Loucy (cell line): ENCODE data around the gene HFE.

Experiments used
- H2AFZ ChIP-seq: fragments of 200-600 bp; sonication (generic); 2 replicates; pipeline ENCODE4 v1.6.0; 2016; ENCODE audit warnings: antibody characterized with exemption, mild to moderate bottlenecking, low read length, moderate library complexity
- H3F3A ChIP-seq: fragments of 200-600 bp; 2 replicates; pipeline ENCODE4 v1.6.0; 2016; ENCODE audit warnings: antibody characterized with exemption, low read depth, mild to moderate bottlenecking
- H3K27me3 ChIP-seq: fragments of 200-600 bp; sonication (generic); 2 replicates; pipeline ENCODE4 v1.6.1; 2014; ENCODE audit warnings: low read length, mild to moderate bottlenecking; ENCODE audit not compliant: insufficient read depth, poor library complexity, severe bottlenecking
- H3K36me3 ChIP-seq: fragments of 200-600 bp; sonication (generic); 2 replicates; pipeline ENCODE4 v1.6.1; 2016; ENCODE audit warnings: low read length; ENCODE audit not compliant: insufficient read depth
- H3K4me1 ChIP-seq: fragments of 200-600 bp; sonication (generic); 2 replicates; pipeline ENCODE4 v1.5.1; 2014; ENCODE audit warnings: low read length, mild to moderate bottlenecking; ENCODE audit not compliant: insufficient read depth, poor library complexity, severe bottlenecking
- H3K4me2 ChIP-seq: fragments of 200-600 bp; sonication (generic); 2 replicates; pipeline ENCODE4 v1.6.0; 2014; ENCODE audit warnings: antibody characterized with exemption, low read length, low read depth, mild to moderate bottlenecking; ENCODE audit not compliant: poor library complexity, severe bottlenecking
- H3K4me3 ChIP-seq: fragments of 200-600 bp; sonication (generic); 2 replicates; pipeline ENCODE4 v1.5.1; 2014; ENCODE audit warnings: low read length, mild to moderate bottlenecking, mixed read lengths; ENCODE audit not compliant: poor library complexity, severe bottlenecking
- H3K79me2 ChIP-seq: fragments of 200-600 bp; sonication (generic); 2 replicates; pipeline ENCODE4 v1.6.1; 2014; ENCODE audit warnings: low read length; ENCODE audit not compliant: insufficient read depth
- H3K9ac ChIP-seq: fragments of 200-600 bp; sonication (generic); 2 replicates; pipeline ENCODE4 v1.6.0; 2014; ENCODE audit warnings: mild to moderate bottlenecking, low read depth, low read length, moderate library complexity; ENCODE audit not compliant: poor library complexity, severe bottlenecking
- H3K9me2 ChIP-seq: fragments of 200-600 bp; sonication (generic); replicated peaks from 2 replicates; pipeline ENCODE4 v1.6.1; 2016; ENCODE audit warnings: low read depth, low read length, mixed read lengths
- H3K9me3 ChIP-seq: fragments of 200-600 bp; sonication (generic); 2 replicates; pipeline ENCODE4 v1.6.1; 2014; ENCODE audit warnings: mild to moderate bottlenecking, antibody characterized with exemption, low read length, low read depth; ENCODE audit not compliant: insufficient read depth
- H4K20me1 ChIP-seq: fragments of 200-600 bp; sonication (generic); 2 replicates; pipeline ENCODE4 v1.6.0; 2014; ENCODE audit warnings: antibody characterized with exemption, low read length, mild to moderate bottlenecking; ENCODE audit not compliant: insufficient read depth, poor library complexity, severe bottlenecking
- CTCF ChIP-seq: fragments of 200-600 bp; sonication (generic); conservative IDR thresholded peaks from 2 replicates; pipeline ENCODE4 v1.5.1; 2014; ENCODE audit warnings: mild to moderate bottlenecking, antibody characterized with exemption, low read length
- EZH2phosphoT487 ChIP-seq: fragments of 200-600 bp; IDR thresholded peaks from 2 replicates; pipeline ENCODE4 v1.6.1; 2018; ENCODE audit warnings: antibody characterized with exemption, mild to moderate bottlenecking, moderate library complexity, borderline replicate concordance

Gene HFE

GRCh38 chr6:26094036-26094435 lies 6.8 kb downstream of the HFE start:
- no peaks in the 10 kb centered on the region for H3K27me3 ChIP-seq
- no peak overlapping the region for H2AFZ ChIP-seq
- H3K4me3 ChIP-seq: no peak overlapping the region
- H3K9me2 ChIP-seq: no peaks in the 10 kb centered on the region
- H3K36me3 ChIP-seq: no peaks in the 10 kb centered on the region
- no peak overlapping the region for H3K9ac ChIP-seq
- H3F3A ChIP-seq: no peaks in the 10 kb centered on the region
- TF ChIP-seq EZH2phosphoT487 (no peak), CTCF (no peak)
- no peaks in the 10 kb centered on the region for H3K9me3 ChIP-seq
- H3K79me2 ChIP-seq: no peaks in the 10 kb centered on the region
- H4K20me1 ChIP-seq: no peaks in the 10 kb centered on the region
- no peak overlapping the region for H3K4me2 ChIP-seq
- no peaks in the 10 kb centered on the region for H3K4me1 ChIP-seq

GRCh38 chr6:26097268-26097875 lies 10.1 kb downstream of the HFE start:
- H3K9me3 ChIP-seq: no peaks in the 10 kb centered on the region
- peak overlapping the region; percentile 68 for H2AFZ ChIP-seq
- H3K36me3 ChIP-seq: no peaks in the 10 kb centered on the region
- no peaks in the 10 kb centered on the region for H3K9me2 ChIP-seq
- no peaks in the 10 kb centered on the region for H4K20me1 ChIP-seq
- TF ChIP-seq EZH2phosphoT487: no peak
- peak; percentile 91 for TF ChIP-seq CTCF
- no peak overlapping the region for H3K4me2 ChIP-seq
- H3K4me3 ChIP-seq: no peak overlapping the region
- no peaks in the 10 kb centered on the region for H3K27me3 ChIP-seq
- no peaks in the 10 kb centered on the region for H3K79me2 ChIP-seq
- H3K9ac ChIP-seq: no peak overlapping the region
- H3K4me1 ChIP-seq: no peaks in the 10 kb centered on the region
- H3F3A ChIP-seq: no peaks in the 10 kb centered on the region

GRCh38 chr6:26103141-26103769 lies 16.0 kb downstream of the HFE start:
- TF ChIP-seq EZH2phosphoT487: no peak
- H3K79me2 ChIP-seq: no peaks in the 10 kb centered on the region
- peak overlapping the region; percentile 52; the same call in 1 of the 2 replicates for H2AFZ ChIP-seq
- peak overlapping the region; percentile 58 for H3K4me3 ChIP-seq
- no peaks in the 10 kb centered on the region for H3K9me3 ChIP-seq
- H3K4me2 ChIP-seq: peak overlapping the region; percentile 67
- H3K9ac ChIP-seq: peak overlapping the region; percentile 70
- no peaks in the 10 kb centered on the region for H3K36me3 ChIP-seq
- no peaks in the 10 kb centered on the region for H4K20me1 ChIP-seq
- H3K4me1 ChIP-seq: peaks cover 12% of the 10 kb centered on the region
- no peaks in the 10 kb centered on the region for H3K27me3 ChIP-seq
- no peaks in the 10 kb centered on the region for H3K9me2 ChIP-seq
- peaks cover 6% of the 10 kb centered on the region; the same call in 1 of the 2 replicates for H3F3A ChIP-seq
